Stimulated activated CD8-positive, alpha-beta memory T cell treated with anti-CD3 and anti-CD28 coated beads, Interleukin-4, amount 100 ng/mL, for 1 hour (primary cell): ENCODE data around the gene ZNF750.

Experiments
- DNase-seq, 2 donors: peaks; one replicate each; pipeline ENCODE4 v3.0.0-alpha.2; 2020; ENCODE audit warnings: low read depth in 2 of 2, low spot score in 1 of 2

Gene ZNF750

GRCh38 chr17:82835122-82835521, 4.7 kb downstream of the ZNF750 start:
- no peak for DNase-seq

GRCh38 chr17:82832881-82833475, 6.8 kb downstream of the ZNF750 start:
- no peak for DNase-seq

GRCh38 chr17:82832411-82832810, 7.4 kb downstream of the ZNF750 start:
- no peak for DNase-seq

GRCh38 chr17:82831818-82832200, 8.0 kb downstream of the ZNF750 start:
- DNase-seq, result no peak

- no peak for DNase-seq
Measured at GRCh38 chr17:82831041-82831817, 8.6 kb downstream of the ZNF750 start.

- DNase-seq, result no peak
Measured at GRCh38 chr17:82830249-82830661, 9.6 kb downstream of the ZNF750 start.

- no peak for DNase-seq
Measured at GRCh38 chr17:82828875-82829487, 10.8 kb downstream of the ZNF750 start.

- no peak for DNase-seq
Measured at GRCh38 chr17:82826956-82827355, 12.9 kb downstream of the ZNF750 start.

- DNase-seq, result no peak
Measured at GRCh38 chr17:82826211-82826610, 13.6 kb downstream of the ZNF750 start.

GRCh38 chr17:82825540-82826124, 14.2 kb downstream of the ZNF750 start:
- DNase-seq, result no peak

- no peak for DNase-seq
Measured at GRCh38 chr17:82823004-82823403, 16.8 kb downstream of the ZNF750 start.

- no peak for DNase-seq
Measured at GRCh38 chr17:82822281-82822680, 17.5 kb downstream of the ZNF750 start.

GRCh38 chr17:82821554-82821953, 18.3 kb downstream of the ZNF750 start:
- no peak for DNase-seq

- DNase-seq, result no peak
Measured at GRCh38 chr17:82820278-82821251, 19.3 kb downstream of the ZNF750 start.

GRCh38 chr17:82817947-82818346, 21.9 kb downstream of the ZNF750 start:
- DNase-seq, result no peak

GRCh38 chr17:82816358-82816757, 23.5 kb downstream of the ZNF750 start:
- DNase-seq, result no peak

GRCh38 chr17:82815790-82816305, 24.0 kb downstream of the ZNF750 start:
- no peak for DNase-seq

GRCh38 chr17:82815354-82815753, 24.5 kb downstream of the ZNF750 start:
- no peak for DNase-seq

- no peak for DNase-seq
Measured at GRCh38 chr17:82814834-82815233, 25.0 kb downstream of the ZNF750 start.

- no peak for DNase-seq
Measured at GRCh38 chr17:82813299-82814051, 26.3 kb downstream of the ZNF750 start.
